ENCODE data around the gene BBIP1. TPM values are rescaled to one million over a fixed set of nuclear protein-coding genes. Genes with fewer than 3 reads are reported as not detected.

Gene BBIP1
- total RNA-seq, 1 experiment from 2014 or later = 19.0 TPM

DNA sequence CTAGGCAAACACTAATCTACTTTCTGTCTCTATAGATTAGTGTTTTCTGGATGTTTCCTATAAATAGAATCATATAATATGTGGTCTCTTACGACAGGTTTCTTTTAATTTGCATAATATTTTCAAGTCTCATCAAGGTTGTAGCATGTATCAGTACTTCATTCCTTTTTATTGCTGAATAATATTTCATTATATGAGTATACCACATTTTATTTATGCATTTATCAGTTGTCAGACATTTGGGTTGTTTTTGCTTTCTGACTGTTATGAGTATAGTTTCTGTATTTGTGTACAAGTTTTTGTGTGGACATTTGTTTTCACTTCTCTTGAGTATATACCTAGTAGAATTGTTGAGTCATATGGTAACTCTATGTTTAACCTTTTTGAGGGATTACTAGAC is 48.7 kb upstream of the BBIP1 start (continued):
- TF ChIP-seq, protein P1, sequence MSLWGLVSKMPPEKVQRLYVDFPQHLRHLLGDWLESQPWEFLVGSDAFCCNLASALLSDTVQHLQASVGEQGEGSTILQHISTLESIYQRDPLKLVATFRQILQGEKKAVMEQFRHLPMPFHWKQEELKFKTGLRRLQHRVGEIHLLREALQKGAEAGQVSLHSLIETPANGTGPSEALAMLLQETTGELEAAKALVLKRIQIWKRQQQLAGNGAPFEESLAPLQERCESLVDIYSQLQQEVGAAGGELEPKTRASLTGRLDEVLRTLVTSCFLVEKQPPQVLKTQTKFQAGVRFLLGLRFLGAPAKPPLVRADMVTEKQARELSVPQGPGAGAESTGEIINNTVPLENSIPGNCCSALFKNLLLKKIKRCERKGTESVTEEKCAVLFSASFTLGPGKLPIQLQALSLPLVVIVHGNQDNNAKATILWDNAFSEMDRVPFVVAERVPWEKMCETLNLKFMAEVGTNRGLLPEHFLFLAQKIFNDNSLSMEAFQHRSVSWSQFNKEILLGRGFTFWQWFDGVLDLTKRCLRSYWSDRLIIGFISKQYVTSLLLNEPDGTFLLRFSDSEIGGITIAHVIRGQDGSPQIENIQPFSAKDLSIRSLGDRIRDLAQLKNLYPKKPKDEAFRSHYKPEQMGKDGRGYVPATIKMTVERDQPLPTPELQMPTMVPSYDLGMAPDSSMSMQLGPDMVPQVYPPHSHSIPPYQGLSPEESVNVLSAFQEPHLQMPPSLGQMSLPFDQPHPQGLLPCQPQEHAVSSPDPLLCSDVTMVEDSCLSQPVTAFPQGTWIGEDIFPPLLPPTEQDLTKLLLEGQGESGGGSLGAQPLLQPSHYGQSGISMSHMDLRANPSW (CRISPR knock-in tag; conservative IDR thresholded peaks at IDR 0.05; ENCODE audit: low read depth) = no peak
- TF ChIP-seq, protein P2, sequence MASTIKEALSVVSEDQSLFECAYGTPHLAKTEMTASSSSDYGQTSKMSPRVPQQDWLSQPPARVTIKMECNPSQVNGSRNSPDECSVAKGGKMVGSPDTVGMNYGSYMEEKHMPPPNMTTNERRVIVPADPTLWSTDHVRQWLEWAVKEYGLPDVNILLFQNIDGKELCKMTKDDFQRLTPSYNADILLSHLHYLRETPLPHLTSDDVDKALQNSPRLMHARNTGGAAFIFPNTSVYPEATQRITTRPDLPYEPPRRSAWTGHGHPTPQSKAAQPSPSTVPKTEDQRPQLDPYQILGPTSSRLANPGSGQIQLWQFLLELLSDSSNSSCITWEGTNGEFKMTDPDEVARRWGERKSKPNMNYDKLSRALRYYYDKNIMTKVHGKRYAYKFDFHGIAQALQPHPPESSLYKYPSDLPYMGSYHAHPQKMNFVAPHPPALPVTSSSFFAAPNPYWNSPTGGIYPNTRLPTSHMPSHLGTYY (CRISPR knock-in tag; IDR thresholded peaks at IDR 0.05) = no peak
- no peak for TF ChIP-seq GABPB1 (CRISPR knock-in tag; IDR thresholded peaks at IDR 0.05)

DNA sequence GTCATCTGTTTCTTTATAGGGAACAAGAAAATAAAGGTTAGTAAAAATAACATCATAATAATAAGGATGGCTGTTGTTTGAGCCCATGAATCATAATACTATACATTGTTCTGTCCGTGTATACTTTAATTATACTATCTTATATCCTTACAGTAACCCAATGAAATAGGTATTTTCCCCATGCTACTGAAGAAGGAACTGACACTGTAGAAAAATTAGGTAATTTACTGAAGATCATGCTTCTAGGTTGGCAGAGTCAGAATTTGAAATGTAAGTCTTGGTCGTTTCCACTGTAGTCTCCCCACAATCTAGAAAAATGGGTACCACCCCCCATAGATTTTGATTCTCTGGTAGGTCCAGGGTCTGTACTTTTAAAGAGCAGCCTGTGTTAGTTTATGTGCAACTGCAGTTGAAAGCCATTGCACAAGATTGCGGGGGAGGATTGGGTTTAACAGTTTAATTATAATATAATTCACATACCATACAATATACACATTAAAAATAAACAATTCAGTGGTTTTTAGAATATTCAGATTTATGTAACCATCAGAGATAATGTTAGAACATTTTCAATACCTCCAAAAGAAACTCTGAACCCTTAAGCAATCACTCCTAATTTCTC is 48.1 kb upstream of the BBIP1 start:
- ATAC-seq = no peak

DNA sequence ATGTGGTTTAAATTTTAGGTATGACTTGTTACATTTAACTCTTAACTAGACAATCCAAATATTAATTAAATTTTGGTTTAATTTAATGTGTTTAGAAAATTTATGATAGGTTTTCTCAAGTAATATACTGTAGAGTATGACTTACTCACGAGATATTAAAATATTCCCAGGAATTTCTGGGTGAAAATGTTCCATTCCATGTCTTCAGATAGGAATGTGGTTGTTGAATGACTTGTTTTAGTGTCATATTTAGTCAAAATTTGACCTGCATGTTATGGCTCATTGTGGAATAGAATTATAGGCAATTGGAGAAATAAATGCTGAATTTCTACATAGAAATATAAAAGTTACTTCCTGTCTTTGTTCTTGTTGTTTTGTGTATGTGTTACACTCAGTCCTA is 47.2 kb upstream of the BBIP1 start:
- no peak for DNase-seq (ENCODE audit: low spot score)
- H3K4me1 Mint-ChIP-seq = peaks cover 17% of the 10 kb centered on the region
- H3K27me3 Mint-ChIP-seq (ENCODE audit: low read depth) = no peaks in the 10 kb centered on the region
- ATAC-seq = no peak
- ChIA-PET POLR2A (no interaction called here), CTCF (no interaction called here)
- H3K27ac Mint-ChIP-seq = no peak overlapping the region
- no peaks in the 10 kb centered on the region for H3K36me3 Mint-ChIP-seq
- no peaks in the 10 kb centered on the region for H3K9me3 Mint-ChIP-seq
- no peak overlapping the region for H3K4me3 Mint-ChIP-seq
- TF ChIP-seq NR1H2 (CRISPR knock-in tag; IDR thresholded peaks at IDR 0.05) (no peak), SP1 (CRISPR knock-in tag; conservative IDR thresholded peaks at IDR 0.05) (no peak), ETV6 (CRISPR knock-in tag; IDR thresholded peaks at IDR 0.05) (no peak), TP53 (CRISPR knock-in tag; IDR thresholded peaks at IDR 0.05) (no peak), JUN (CRISPR knock-in tag; IDR thresholded peaks at IDR 0.05) (no peak), MYBL2 (CRISPR knock-in tag; IDR thresholded peaks at IDR 0.05) (no peak), JAZF1 (CRISPR knock-in tag; IDR thresholded peaks at IDR 0.05) (no peak), NFE2L1 (CRISPR knock-in tag; IDR thresholded peaks at IDR 0.05) (no peak), TEAD4 (CRISPR knock-in tag; IDR thresholded peaks at IDR 0.05) (no peak), FOXK1 (CRISPR knock-in tag; IDR thresholded peaks at IDR 0.05) (no peak), ATF1 (CRISPR knock-in tag; IDR thresholded peaks at IDR 0.05) (no peak)
- TF ChIP-seq, protein P3, sequence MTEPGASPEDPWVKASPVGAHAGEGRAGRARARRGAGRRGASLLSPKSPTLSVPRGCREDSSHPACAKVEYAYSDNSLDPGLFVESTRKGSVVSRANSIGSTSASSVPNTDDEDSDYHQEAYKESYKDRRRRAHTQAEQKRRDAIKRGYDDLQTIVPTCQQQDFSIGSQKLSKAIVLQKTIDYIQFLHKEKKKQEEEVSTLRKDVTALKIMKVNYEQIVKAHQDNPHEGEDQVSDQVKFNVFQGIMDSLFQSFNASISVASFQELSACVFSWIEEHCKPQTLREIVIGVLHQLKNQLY (CRISPR knock-in tag; IDR thresholded peaks at IDR 0.05) = no peak
- TF ChIP-seq, protein P4, sequence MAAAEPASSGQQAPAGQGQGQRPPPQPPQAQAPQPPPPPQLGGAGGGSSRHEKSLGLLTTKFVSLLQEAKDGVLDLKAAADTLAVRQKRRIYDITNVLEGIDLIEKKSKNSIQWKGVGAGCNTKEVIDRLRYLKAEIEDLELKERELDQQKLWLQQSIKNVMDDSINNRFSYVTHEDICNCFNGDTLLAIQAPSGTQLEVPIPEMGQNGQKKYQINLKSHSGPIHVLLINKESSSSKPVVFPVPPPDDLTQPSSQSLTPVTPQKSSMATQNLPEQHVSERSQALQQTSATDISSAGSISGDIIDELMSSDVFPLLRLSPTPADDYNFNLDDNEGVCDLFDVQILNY (CRISPR knock-in tag; IDR thresholded peaks at IDR 0.05) = no peak
- TF ChIP-seq, protein P5, sequence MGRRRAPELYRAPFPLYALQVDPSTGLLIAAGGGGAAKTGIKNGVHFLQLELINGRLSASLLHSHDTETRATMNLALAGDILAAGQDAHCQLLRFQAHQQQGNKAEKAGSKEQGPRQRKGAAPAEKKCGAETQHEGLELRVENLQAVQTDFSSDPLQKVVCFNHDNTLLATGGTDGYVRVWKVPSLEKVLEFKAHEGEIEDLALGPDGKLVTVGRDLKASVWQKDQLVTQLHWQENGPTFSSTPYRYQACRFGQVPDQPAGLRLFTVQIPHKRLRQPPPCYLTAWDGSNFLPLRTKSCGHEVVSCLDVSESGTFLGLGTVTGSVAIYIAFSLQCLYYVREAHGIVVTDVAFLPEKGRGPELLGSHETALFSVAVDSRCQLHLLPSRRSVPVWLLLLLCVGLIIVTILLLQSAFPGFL (CRISPR knock-in tag; IDR thresholded peaks at IDR 0.05; ENCODE audit: borderline replicate concordance) = no peak
- TF ChIP-seq, protein P6, sequence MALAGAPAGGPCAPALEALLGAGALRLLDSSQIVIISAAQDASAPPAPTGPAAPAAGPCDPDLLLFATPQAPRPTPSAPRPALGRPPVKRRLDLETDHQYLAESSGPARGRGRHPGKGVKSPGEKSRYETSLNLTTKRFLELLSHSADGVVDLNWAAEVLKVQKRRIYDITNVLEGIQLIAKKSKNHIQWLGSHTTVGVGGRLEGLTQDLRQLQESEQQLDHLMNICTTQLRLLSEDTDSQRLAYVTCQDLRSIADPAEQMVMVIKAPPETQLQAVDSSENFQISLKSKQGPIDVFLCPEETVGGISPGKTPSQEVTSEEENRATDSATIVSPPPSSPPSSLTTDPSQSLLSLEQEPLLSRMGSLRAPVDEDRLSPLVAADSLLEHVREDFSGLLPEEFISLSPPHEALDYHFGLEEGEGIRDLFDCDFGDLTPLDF (CRISPR knock-in tag; IDR thresholded peaks at IDR 0.05) = no peak
- TF ChIP-seq, protein P7, sequence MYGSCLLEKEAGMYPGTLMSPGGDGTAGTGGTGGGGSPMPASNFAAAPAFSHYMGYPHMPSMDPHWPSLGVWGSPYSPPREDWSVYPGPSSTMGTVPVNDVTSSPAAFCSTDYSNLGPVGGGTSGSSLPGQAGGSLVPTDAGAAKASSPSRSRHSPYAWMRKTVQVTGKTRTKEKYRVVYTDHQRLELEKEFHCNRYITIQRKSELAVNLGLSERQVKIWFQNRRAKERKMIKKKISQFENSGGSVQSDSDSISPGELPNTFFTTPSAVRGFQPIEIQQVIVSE (CRISPR knock-in tag; IDR thresholded peaks at IDR 0.05; ENCODE audit: borderline replicate concordance) = no peak

More for the DNA sequence above, 48.1 kb upstream of the BBIP1 start:
- no peak overlapping the region for H3K4me3 Mint-ChIP-seq
- no peaks in the 10 kb centered on the region for H3K36me3 Mint-ChIP-seq
- ChIA-PET POLR2A (no interaction called here), CTCF (no interaction called here)
- H3K27ac Mint-ChIP-seq = no peak overlapping the region
- peaks cover 17% of the 10 kb centered on the region for H3K4me1 Mint-ChIP-seq
- H3K27me3 Mint-ChIP-seq (ENCODE audit: low read depth) = no peaks in the 10 kb centered on the region
- no peak for TF ChIP-seq ATF1 (CRISPR knock-in tag; IDR thresholded peaks at IDR 0.05)
- no peak for TF ChIP-seq ZNF416 (CRISPR knock-in tag; IDR thresholded peaks at IDR 0.05)
- TF ChIP-seq ZNF423 (CRISPR knock-in tag; IDR thresholded peaks at IDR 0.05) = no peak
- TF ChIP-seq, protein P8, sequence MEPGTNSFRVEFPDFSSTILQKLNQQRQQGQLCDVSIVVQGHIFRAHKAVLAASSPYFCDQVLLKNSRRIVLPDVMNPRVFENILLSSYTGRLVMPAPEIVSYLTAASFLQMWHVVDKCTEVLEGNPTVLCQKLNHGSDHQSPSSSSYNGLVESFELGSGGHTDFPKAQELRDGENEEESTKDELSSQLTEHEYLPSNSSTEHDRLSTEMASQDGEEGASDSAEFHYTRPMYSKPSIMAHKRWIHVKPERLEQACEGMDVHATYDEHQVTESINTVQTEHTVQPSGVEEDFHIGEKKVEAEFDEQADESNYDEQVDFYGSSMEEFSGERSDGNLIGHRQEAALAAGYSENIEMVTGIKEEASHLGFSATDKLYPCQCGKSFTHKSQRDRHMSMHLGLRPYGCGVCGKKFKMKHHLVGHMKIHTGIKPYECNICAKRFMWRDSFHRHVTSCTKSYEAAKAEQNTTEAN (CRISPR knock-in tag; IDR thresholded peaks at IDR 0.05) = no peak
- TF ChIP-seq RORB (CRISPR knock-in tag; IDR thresholded peaks at IDR 0.05) = no peak
- TF ChIP-seq ZNF671 (CRISPR knock-in tag; IDR thresholded peaks at IDR 0.05) = no peak
- TF ChIP-seq, protein P9, sequence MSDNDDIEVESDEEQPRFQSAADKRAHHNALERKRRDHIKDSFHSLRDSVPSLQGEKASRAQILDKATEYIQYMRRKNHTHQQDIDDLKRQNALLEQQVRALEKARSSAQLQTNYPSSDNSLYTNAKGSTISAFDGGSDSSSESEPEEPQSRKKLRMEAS (CRISPR knock-in tag; IDR thresholded peaks at IDR 0.05) = no peak
- no peak for TF ChIP-seq MYBL2 (CRISPR knock-in tag; IDR thresholded peaks at IDR 0.05)
- TF ChIP-seq CREM (CRISPR knock-in tag; IDR thresholded peaks at IDR 0.05) = no peak
- no peaks in the 10 kb centered on the region for H3K9me3 Mint-ChIP-seq
- no peak for DNase-seq (ENCODE audit: low spot score)
